ENCODE data around the gene C21orf58.

DNA sequence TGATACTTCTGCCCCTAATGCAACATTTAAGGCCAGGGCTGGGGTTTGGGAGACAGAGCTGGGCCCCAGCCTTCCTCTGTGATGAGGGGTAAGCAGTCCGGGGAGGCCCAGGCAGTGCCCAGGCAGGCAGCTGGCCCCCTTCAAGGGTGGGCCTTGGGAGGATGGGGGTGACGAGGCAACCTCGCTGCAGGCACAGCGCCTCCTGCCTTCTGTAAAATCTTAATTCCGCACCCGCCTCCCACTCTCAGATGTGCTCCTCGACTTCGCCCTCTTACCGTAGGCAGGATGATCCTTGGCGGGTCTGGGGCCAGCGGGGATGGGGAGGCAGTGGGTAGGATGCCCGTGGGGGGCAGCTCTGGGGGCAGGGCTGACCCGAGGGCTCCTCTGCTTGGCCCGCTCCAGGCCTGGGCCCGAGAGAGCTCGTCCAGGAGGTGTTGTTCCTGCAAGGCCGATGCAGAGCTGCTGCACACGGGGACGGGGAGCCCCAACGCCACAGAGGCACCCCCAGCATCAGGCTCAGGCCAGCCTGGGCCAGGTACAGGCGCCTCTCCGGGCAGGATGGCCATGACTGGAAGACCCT, 9.1 kb downstream of the C21orf58 start:
- TF ChIP-seq, protein P1, sequence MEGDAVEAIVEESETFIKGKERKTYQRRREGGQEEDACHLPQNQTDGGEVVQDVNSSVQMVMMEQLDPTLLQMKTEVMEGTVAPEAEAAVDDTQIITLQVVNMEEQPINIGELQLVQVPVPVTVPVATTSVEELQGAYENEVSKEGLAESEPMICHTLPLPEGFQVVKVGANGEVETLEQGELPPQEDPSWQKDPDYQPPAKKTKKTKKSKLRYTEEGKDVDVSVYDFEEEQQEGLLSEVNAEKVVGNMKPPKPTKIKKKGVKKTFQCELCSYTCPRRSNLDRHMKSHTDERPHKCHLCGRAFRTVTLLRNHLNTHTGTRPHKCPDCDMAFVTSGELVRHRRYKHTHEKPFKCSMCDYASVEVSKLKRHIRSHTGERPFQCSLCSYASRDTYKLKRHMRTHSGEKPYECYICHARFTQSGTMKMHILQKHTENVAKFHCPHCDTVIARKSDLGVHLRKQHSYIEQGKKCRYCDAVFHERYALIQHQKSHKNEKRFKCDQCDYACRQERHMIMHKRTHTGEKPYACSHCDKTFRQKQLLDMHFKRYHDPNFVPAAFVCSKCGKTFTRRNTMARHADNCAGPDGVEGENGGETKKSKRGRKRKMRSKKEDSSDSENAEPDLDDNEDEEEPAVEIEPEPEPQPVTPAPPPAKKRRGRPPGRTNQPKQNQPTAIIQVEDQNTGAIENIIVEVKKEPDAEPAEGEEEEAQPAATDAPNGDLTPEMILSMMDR (IDR thresholded peaks at IDR 0.05): no peak
- no peak for TF ChIP-seq POLR2AphosphoS5 (IDR thresholded peaks at IDR 0.05; ENCODE audit: low read depth, low read length)
- TF ChIP-seq, protein P2, sequence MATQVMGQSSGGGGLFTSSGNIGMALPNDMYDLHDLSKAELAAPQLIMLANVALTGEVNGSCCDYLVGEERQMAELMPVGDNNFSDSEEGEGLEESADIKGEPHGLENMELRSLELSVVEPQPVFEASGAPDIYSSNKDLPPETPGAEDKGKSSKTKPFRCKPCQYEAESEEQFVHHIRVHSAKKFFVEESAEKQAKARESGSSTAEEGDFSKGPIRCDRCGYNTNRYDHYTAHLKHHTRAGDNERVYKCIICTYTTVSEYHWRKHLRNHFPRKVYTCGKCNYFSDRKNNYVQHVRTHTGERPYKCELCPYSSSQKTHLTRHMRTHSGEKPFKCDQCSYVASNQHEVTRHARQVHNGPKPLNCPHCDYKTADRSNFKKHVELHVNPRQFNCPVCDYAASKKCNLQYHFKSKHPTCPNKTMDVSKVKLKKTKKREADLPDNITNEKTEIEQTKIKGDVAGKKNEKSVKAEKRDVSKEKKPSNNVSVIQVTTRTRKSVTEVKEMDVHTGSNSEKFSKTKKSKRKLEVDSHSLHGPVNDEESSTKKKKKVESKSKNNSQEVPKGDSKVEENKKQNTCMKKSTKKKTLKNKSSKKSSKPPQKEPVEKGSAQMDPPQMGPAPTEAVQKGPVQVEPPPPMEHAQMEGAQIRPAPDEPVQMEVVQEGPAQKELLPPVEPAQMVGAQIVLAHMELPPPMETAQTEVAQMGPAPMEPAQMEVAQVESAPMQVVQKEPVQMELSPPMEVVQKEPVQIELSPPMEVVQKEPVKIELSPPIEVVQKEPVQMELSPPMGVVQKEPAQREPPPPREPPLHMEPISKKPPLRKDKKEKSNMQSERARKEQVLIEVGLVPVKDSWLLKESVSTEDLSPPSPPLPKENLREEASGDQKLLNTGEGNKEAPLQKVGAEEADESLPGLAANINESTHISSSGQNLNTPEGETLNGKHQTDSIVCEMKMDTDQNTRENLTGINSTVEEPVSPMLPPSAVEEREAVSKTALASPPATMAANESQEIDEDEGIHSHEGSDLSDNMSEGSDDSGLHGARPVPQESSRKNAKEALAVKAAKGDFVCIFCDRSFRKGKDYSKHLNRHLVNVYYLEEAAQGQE (IDR thresholded peaks at IDR 0.05; ENCODE audit: insufficient read depth in 1 of 2, low read depth in 2 of 2, low read length in 1 of 2): no peak
- TF ChIP-seq TCF7L2 (IDR thresholded peaks at IDR 0.05; ENCODE audit: low read depth, low read length): no peak
- no peak for TF ChIP-seq SIN3A (IDR thresholded peaks at IDR 0.05; ENCODE audit: borderline replicate concordance, insufficient read depth, low read depth, low read length)

Measured in Panc1 (cell line).